CD14-positive monocyte (primary cell): ENCODE results near the gene TEAD1. TPM values are rescaled to one million over a fixed set of nuclear protein-coding genes. Genes with fewer than 3 reads are reported as not detected.

ENCODE experiments used
- DNase-seq, 3 donors: peaks; one replicate each; pipeline ENCODE4 v3.0.0-alpha.2; 2011 to 2022
- H2AFZ ChIP-seq: 2 replicates; pipeline ENCODE4 v1.6.0; 2012; ENCODE audit warnings: mild to moderate bottlenecking, low read depth, low read length, inconsistent platforms; ENCODE audit not compliant: insufficient read depth, poor library complexity, severe bottlenecking
- H3K27ac ChIP-seq, 2 donors: 1 replicate in 1 of 2; 2 replicates in 1 of 2; pipeline ENCODE4 v1.5.1; 2012 to 2013; ENCODE audit warnings: low read length in 2 of 2, control low read depth in 1 of 2, inconsistent platforms in 1 of 2, low read depth in 1 of 2, mild to moderate bottlenecking in 1 of 2
- H3K27me3 ChIP-seq, 2 donors: one replicate each; pipeline versions ENCODE4 v1.6.0 to v1.6.1; 2011 to 2013; ENCODE audit warnings: low read length in 2 of 2; ENCODE audit not compliant: control insufficient read depth in 2 of 2, insufficient read depth in 2 of 2
- H3K36me3 ChIP-seq, 2 donors: replicated peaks in 1 of 2; 1 replicate in 1 of 2; 2 replicates in 1 of 2; pipeline versions ENCODE4 v1.5.1 to v1.6.1; 2012 to 2013; ENCODE audit warnings: low read length in 2 of 2, control low read depth in 1 of 2, inconsistent platforms in 1 of 2, mild to moderate bottlenecking in 1 of 2; ENCODE audit not compliant: insufficient read depth in 2 of 2, control insufficient read depth in 1 of 2
- H3K4me1 ChIP-seq, 2 donors: 1 replicate in 1 of 2; 2 replicates in 1 of 2; pipeline versions ENCODE4 v1.5.1 to v1.6.1; 2012 to 2013; ENCODE audit warnings: low read length in 2 of 2, control low read depth in 1 of 2, inconsistent platforms in 1 of 2, mild to moderate bottlenecking in 1 of 2, moderate library complexity in 1 of 2; ENCODE audit not compliant: insufficient read depth in 2 of 2, control insufficient read depth in 1 of 2
- H3K4me2 ChIP-seq: replicated peaks from 2 replicates; pipeline ENCODE3; 2012; ENCODE audit warnings: low read length, moderate library complexity, mild to moderate bottlenecking; ENCODE audit not compliant: poor library complexity, severe bottlenecking; ENCODE audit errors: extremely low read depth
- H3K4me3 ChIP-seq, 3 experiments: fragments of 200-600 bp in 1 of 3; sonication (generic) in 1 of 3; replicated peaks in 1 of 3; 1 replicate in 2 of 3; 2 replicates in 1 of 3; pipeline ENCODE4 v1.5.1; 2011 to 2013; ENCODE audit warnings: low read length in 3 of 3, mild to moderate bottlenecking in 3 of 3, control low read depth in 2 of 3, low read depth in 2 of 3, inconsistent platforms in 1 of 3, moderate library complexity in 1 of 3
- H3K79me2 ChIP-seq: 2 replicates; pipeline ENCODE4 v1.6.0; 2012; ENCODE audit warnings: mild to moderate bottlenecking, control low read depth, inconsistent platforms, low read length, moderate library complexity; ENCODE audit not compliant: insufficient read depth
- H3K9ac ChIP-seq: 2 replicates; pipeline ENCODE4 v1.6.0; 2017; ENCODE audit warnings: low read length, mild to moderate bottlenecking; ENCODE audit not compliant: insufficient read depth, poor library complexity, severe bottlenecking
- H3K9me3 ChIP-seq, 2 donors: replicated peaks in 1 of 2; 1 replicate in 1 of 2; 2 replicates in 1 of 2; pipeline versions ENCODE4 v1.5.1 to v1.6.1; 2012 to 2013; ENCODE audit warnings: low read length in 2 of 2, control low read depth in 1 of 2; ENCODE audit not compliant: control insufficient read depth in 1 of 2, insufficient read depth in 1 of 2
- H4K20me1 ChIP-seq: 2 replicates; pipeline ENCODE4 v1.6.0; 2012; ENCODE audit warnings: mild to moderate bottlenecking, low read length, control low read depth, moderate library complexity; ENCODE audit not compliant: insufficient read depth
- H3K27ac Mint-ChIP-seq, 7 donors: one replicate each; pipeline ENCODE4 v1.8.0; 2020; ENCODE audit warnings: mild to moderate bottlenecking in 7 of 7, mixed read lengths in 7 of 7, moderate library complexity in 6 of 7, inconsistent platforms in 2 of 7
- H3K27me3 Mint-ChIP-seq, 3 donors: one replicate each; pipeline ENCODE4 v1.8.0; 2021 to 2022; ENCODE audit warnings: low read depth in 3 of 3, mild to moderate bottlenecking in 3 of 3, mixed read lengths in 3 of 3, moderate library complexity in 3 of 3, inconsistent platforms in 1 of 3
- H3K36me3 Mint-ChIP-seq, 2 donors: one replicate each; pipeline ENCODE4 v1.8.0; 2020; ENCODE audit warnings: mixed read lengths in 2 of 2, inconsistent platforms in 1 of 2, mild to moderate bottlenecking in 1 of 2
- H3K4me1 Mint-ChIP-seq: one replicate; pipeline ENCODE4 v1.8.0; 2020; ENCODE audit warnings: mild to moderate bottlenecking, mixed read lengths
- H3K4me3 Mint-ChIP-seq, 2 donors: one replicate each; pipeline ENCODE4 v1.8.0; 2020; ENCODE audit warnings: mild to moderate bottlenecking in 2 of 2, mixed read lengths in 2 of 2, moderate library complexity in 1 of 2
- H3K9me3 Mint-ChIP-seq, 7 donors: one replicate each; pipeline ENCODE4 v1.8.0; 2020 to 2022; ENCODE audit warnings: mixed read lengths in 7 of 7, mild to moderate bottlenecking in 6 of 7, moderate library complexity in 6 of 7, inconsistent platforms in 2 of 7
- CTCF ChIP-seq: fragments of 200-600 bp; IDR thresholded peaks from one replicate; pipeline ENCODE4 v1.8.0; 2022; ENCODE audit warnings: antibody characterized with exemption, mild to moderate bottlenecking
- WGBS: methylation state at CpG from one replicate; pipeline ENCODE4 v1.1.5; 2013; ENCODE audit warnings: missing lambda C conversion rate; ENCODE audit not compliant: insufficient coverage; 5-methylcytosine and 5-hydroxymethylcytosine counted together
- intact Hi-C, 2 donors: fragments of 100-400 bp; cut with micrococcal nuclease; formaldehyde crosslinking; loops; one replicate each; pipeline versions ENCODE4 v1.15.0 to v1.15.1; 2023
- polyA plus RNA-seq, 3 donors: library from polyadenylated mRNA; depleted of rRNA in 1 of 3; unstranded in 2 of 3; stranded (reverse) in 1 of 3; fragments of 300-500 nt in 2 of 3; fragments of >200 nt in 1 of 3; fragmentation: Illumina TruSeq in 2 of 3; gene quantifications; 1 replicate in 2 of 3; 2 replicates in 1 of 3; pipeline ENCODE4 v1.2.3, GENCODE V29; 2012 to 2021

TEAD1 gene
- polyA plus RNA-seq, 3 donors = not detected

- H3K4me1 Mint-ChIP-seq = peaks cover 2% of the 10 kb centered on the region
- Histone ChIP-seq H3K4me1 (peaks cover 0 to 6% of the 10 kb centered on the region in 2 donors), H3K4me3 (no peak overlapping the region), H2AFZ (no peak overlapping the region), H3K27me3 (no peaks in the 10 kb centered on the region), H3K9me3 (no peaks in the 10 kb centered on the region), H3K9ac (no peak overlapping the region), H4K20me1 (no peaks in the 10 kb centered on the region), H3K79me2 (no peaks in the 10 kb centered on the region), H3K27ac (no peak overlapping the region), H3K36me3 (no peaks in the 10 kb centered on the region), H3K4me2 (no peak overlapping the region)
- no peak for TF ChIP-seq CTCF
- intact Hi-C loops = no loop called here
- H3K27me3 Mint-ChIP-seq = peaks cover 4 to 10% (median 7%) of the 10 kb centered on the region in 3 donors
- no peak overlapping the region for H3K27ac Mint-ChIP-seq
- H3K4me3 Mint-ChIP-seq = no peak overlapping the region
- H3K9me3 Mint-ChIP-seq = no peaks in the 10 kb centered on the region
- no peak for DNase-seq
- H3K36me3 Mint-ChIP-seq = no peaks in the 10 kb centered on the region
- WGBS = 93% methylated on average over 8 of the region's 8 CpGs
Observed at GRCh38 chr11:12770966-12771597, 96.9 kb downstream of the TEAD1 start.

GRCh38 chr11:12771875-12772274 lies 97.7 kb downstream of the TEAD1 start:
- H4K20me1 ChIP-seq = no peaks in the 10 kb centered on the region
- Mint-ChIP-seq H3K4me1 (peaks cover 2% of the 10 kb centered on the region), H3K36me3 (no peaks in the 10 kb centered on the region), H3K4me3 (no peak overlapping the region), H3K9me3 (no peaks in the 10 kb centered on the region), H3K27me3 (peaks cover 4 to 8% (median 7%) of the 10 kb centered on the region in 3 donors), H3K27ac (no peak overlapping the region)
- no peak for TF ChIP-seq CTCF
- no peak overlapping the region for H3K9ac ChIP-seq
- no peak for DNase-seq
- H3K27me3 ChIP-seq = no peaks in the 10 kb centered on the region
- no peaks in the 10 kb centered on the region for H3K79me2 ChIP-seq
- H2AFZ ChIP-seq = no peak overlapping the region
- H3K36me3 ChIP-seq = no peaks in the 10 kb centered on the region
- no peak overlapping the region for H3K4me3 ChIP-seq
- no peaks in the 10 kb centered on the region for H3K9me3 ChIP-seq
- intact Hi-C loops = no loop called here
- no peak overlapping the region for H3K4me2 ChIP-seq
- peaks cover 0 to 6% of the 10 kb centered on the region in 2 donors for H3K4me1 ChIP-seq
- WGBS = 57% methylated on average over 1 of the region's 2 CpGs
- H3K27ac ChIP-seq = no peak overlapping the region
